Islet of Langerhans (tissue), 1 donor: ENCODE results near the gene RAP1A.
"Not testable (repeated sequence)": the region's sequence is repeated elsewhere in the genome, so short reads cannot be mapped to it uniquely, and the experiment has no call there.

ENCODE experiments used
- FAIRE-seq: peaks from one replicate; lab custom pipeline; 2011; peaks lifted over from hg19 to GRCh38; lab: Jason Lieb, UNC

RAP1A gene

GRCh38 chr1:111598544-111598943 lies 21.0 kb upstream of the RAP1A start:
- no peak for FAIRE-seq

GRCh38 chr1:111599781-111600693 lies 19.6 kb upstream of the RAP1A start:
- no peak for FAIRE-seq

DNA sequence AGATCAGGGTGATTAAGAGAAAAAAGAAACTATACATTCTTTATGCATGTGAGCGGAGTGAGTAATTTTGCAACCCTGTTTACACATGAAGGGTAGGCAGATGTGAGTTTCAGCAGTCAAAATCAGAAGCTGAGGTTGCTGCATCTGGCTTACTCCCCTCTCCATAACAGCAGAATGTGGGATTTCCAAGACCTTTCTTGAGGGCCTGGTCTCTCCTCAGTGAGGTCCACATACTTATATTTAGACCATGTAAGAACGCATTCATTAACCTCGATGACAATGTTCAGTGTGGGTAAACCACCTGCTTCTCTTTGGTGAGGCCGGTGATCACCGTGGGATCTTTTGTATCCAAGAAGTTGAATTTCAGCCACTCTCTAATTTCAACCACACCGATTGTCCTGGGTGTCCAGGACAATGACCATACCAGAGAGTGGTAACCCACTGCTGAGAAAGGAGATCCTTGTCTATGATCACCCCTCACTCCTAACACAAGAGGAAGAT lies 18.7 kb upstream of the RAP1A start:
- no peak for FAIRE-seq

GRCh38 chr1:111602302-111602701 lies 17.3 kb upstream of the RAP1A start:
- FAIRE-seq, result no peak

DNA sequence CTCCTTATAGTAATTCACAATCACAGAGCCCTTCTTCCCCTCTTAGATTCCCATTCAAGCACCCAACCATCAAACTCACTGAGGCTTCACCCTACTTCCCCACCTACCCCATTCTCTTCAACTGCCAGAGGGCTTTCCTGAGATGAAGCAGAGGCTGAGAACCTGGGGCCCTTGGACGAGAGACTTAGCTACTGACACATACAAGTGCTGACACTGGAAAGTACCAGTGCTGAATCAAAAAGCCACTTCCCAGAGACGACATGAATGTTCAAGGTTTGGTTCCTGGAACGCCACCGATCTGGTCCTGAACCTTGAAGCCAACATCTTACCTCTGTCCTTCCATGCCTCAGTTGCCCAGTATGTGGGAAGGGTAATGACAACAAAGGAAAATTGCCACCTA lies 16.6 kb upstream of the RAP1A start:
- FAIRE-seq, result no peak

- FAIRE-seq, result no peak
Observed at GRCh38 chr1:111603979-111604378, 15.6 kb upstream of the RAP1A start.

DNA sequence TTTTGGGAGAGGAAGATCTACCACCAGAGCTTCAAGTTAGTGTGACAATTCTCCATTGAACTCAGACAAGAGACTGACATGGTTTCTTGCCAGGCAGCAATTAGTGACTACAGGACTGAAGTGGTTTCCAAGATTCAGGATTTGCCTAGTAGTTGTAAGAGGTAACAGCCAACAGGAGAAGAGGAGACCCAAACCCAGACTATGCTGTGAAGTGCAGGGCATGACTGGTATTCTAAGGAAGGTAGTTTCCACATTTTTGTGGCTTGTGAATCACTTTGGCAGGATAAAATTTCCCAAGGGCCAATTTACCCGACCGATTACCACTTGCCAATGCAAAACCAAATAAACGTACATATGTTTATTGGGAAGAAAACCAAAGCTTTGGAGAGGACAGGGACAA lies 14.7 kb upstream of the RAP1A start:
- FAIRE-seq, result no peak

- no peak for FAIRE-seq
Observed at GRCh38 chr1:111605576-111605975, 14.0 kb upstream of the RAP1A start.

GRCh38 chr1:111606457-111607215 lies 13.0 kb upstream of the RAP1A start:
- FAIRE-seq, result not testable (repeated sequence)

DNA sequence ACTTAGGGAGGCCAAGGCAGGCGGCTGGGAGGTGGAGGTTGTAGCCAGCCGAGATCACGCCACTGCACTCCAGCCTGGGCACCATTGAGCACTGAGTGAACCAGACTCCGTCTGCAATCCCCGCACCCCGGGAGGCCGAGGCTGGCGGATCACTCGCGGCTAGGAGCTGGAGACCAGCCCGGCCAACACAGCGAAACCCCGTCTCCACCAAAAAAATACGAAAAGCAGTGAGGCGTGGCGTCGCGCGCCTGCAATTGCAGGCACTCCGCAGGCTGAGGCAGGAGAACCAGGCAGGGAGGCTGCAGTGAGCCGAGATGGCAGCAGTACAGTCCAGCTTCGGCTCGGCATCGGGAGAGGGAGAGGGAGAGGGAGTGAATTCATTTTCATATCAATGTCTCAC lies 11.1 kb upstream of the RAP1A start:
- FAIRE-seq, result not testable (repeated sequence)

DNA sequence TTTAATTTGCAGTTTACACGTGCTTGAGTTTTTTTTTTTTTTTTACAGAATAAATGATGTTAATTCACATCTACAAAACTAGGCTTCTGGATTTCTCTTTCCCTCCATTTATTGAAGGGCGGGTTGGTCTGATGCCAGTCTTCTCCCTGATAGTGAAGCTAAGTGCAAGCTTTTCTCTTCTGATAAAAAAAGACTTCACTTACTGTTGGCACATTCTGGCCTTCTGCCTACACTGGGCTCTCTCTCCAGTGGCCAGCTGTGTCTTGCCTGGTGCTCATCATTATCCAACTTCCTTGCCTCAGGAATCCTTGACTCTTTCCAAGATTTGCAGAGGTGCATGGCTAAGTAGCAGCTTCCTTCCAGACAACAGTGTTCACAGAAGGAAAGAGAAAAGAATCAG lies 7.6 kb upstream of the RAP1A start:
- FAIRE-seq, result no peak

DNA sequence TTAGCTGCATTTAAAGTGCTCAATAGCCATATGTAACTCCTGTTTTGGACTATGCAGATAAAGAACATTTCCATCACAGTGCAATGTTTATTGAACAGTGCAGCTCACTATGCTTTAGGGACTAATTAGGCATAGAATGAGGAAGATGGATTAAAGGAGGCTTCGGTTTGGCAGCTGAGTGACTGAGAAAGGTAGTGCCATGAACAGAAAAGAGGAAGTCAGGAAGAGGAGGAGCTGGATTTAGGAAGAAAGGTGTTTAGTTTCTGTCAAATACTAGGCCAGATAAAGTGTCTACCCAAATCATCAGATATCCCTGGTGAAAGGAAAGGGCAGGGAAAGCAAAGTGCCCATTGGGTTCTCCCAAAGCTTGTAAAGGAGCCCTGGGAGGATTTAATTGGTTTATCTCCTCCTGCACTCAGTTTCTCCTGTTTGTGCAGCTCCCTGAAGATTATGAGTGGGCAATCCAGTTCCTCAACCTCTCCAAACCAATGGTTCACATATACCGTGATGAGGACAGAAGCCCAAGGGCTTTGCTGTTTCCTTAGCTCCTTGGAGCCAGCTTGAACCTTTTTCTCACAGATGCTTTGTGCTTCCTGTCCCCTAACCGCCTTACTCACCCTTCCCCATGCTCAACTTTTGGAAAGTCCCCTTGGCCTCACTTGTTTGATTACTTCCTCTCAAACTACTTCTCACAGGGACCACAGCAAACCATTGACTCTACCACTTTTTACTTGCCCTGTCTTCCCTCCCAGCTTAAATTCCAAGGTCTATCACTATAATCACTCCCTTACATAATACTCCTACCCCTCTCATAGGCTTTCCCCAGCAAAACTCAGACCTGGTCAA lies 3.5 kb upstream of the RAP1A start:
- FAIRE-seq, result no peak

DNA sequence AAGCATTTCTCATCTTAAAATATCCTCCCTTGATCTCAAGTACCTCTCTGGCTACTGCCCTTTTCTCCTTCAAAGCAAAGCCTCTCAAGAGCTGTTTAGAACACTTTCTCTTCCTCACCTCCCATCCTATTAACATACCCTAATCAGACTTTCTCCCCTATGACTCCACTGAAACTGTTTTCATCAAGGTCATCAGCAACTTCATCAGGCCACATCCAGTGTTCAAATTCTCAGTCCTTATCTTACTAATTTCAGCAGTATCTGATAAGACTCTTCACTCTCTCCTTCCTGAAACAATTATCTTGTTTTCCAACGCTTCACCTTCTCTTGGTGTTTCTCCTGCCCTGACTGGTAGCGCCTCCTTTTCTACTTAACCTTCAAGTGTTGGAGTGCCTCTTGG lies 1.5 kb upstream of the RAP1A start:
- no peak for FAIRE-seq

DNA sequence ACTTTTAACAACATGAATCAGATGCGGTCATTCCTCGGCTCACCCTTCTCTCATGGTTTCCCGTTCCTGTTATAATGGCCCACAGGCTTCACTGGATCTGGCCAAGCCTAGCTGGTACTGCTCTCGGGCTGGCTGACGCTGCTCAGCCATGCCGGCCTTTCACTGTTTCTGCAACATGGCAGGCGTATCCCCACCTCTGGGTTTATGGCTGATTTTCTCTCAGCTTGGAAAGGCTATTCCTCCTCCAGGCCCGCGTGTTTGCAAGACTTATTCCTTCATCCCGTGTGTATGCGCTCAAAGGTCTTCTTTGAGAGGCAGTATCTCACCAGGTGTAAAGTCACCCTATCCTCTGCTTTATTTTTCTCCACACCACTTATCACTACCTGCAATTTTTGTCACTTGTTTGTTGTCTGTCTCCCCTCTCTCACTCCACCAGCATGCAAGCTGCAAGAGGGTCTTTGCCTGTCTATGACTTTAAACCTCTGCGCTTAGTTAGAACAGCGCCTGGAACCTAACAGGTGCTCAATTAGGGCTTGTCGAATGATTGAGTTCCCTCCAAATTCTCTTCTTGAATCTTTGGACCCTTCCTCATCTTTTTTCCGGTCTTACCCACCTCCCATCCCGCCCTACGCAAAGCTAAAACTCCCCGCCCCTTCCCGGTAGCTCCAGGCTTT lies 491 bp upstream of the RAP1A start:
- FAIRE-seq, result no peak

GRCh38 chr1:111620441-111620971 lies 917 bp downstream of the RAP1A start:
- FAIRE-seq, result no peak

- no peak for FAIRE-seq
Observed at GRCh38 chr1:111621050-111621449, 1.5 kb downstream of the RAP1A start.

GRCh38 chr1:111622166-111622565 lies 2.6 kb downstream of the RAP1A start:
- FAIRE-seq, result no peak

GRCh38 chr1:111624382-111624781 lies 4.8 kb downstream of the RAP1A start:
- FAIRE-seq, result no peak

DNA sequence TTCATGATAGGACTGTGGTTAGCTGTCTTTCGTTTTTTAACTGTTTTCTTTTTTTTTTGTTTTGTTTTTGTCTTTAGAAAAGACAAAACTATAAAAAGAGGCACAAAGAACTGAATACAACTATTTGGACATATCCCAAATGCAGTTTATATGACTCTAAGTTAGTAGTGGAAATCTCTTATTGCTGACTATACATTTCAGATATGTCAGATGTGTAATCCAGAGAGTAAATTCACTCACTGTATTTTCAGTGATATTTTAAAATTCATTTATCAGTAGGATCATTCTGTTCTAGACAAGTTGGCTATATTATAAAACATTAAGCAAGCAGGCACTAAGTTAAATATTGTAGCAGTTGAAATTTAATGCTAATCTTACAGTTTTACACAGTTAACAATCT lies 5.7 kb downstream of the RAP1A start:
- no peak for FAIRE-seq

DNA sequence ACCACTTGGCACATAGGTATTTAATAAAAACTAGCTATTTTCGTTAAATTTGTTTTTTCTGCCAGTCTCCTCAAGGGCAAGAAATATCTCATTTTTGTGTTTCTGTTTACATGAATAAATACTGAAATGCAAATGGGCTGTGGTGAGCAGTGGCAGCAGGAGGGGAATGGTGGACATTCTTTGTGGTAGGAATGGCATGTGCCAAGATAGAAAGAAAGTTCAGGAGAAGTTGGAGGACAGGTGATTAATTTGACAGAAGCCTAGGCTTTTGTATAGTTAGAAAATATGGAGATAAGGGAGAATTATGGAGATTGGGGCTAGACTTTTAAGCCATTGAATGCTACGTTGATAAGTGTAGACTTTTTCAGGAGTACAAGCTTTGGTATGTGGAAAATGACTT lies 8.6 kb downstream of the RAP1A start:
- no peak for FAIRE-seq

- no peak for FAIRE-seq
Observed at GRCh38 chr1:111629190-111629954, 9.8 kb downstream of the RAP1A start.
